Medulla oblongata (tissue), 1 donor: ENCODE data around the gene GSTT4.
"Not testable (repeated sequence)": the region's sequence is repeated elsewhere in the genome, so short reads cannot be mapped to it uniquely, and the experiment has no call there.

Source experiments
- DNase-seq: peaks from one replicate; pipeline ENCODE4 v3.0.0-alpha.2; 2015; ENCODE audit errors: extremely low spot score

The GSTT4 gene

DNA sequence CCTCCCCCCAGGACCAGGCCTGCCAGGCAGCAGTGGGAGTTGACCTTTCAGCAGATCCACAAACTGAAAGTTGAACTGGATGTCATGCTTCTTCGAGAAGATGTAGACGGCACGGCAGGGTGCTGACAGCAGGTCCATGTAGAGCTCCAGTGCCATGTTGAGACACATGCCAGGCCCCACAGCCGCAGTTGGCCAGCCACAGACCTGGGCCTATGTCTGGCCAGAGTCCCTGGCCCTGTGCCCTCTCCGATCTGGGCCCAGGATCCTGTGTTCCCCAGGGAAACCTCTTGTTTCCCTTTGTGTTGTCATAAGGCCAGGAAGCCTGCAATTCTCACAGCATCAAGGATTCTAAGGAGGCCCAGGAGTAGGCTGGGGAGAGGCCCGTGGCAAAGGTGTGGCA is at the start of gene GSTT4:
GSTT4 (minus strand) TSS at position 253 of the 400 bp plus-strand sequence; CDS start at position 156, 97 bp downstream.
- peak; percentile 26 for DNase-seq

DNA sequence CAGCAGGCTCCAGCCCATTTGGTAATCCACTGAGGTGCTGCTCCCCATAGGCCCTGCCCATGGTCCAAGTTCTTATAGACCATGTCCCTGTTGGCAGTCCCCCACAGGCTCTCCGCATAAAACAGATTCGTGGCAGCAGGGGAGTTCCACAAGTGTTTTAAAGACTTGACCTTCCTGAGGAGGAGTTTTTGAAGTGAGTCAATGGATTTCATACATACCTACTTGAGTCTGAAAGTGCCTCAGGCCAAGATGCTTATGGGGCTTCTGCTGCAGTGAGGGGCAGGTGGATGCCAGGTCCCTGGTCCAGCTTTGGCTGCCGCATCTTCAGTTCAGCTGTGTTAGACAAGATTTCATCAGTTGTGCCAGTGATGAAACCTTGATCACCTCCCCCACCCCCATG is 49.1 kb upstream of the GSTT4 start:
- no peak for DNase-seq

DNA sequence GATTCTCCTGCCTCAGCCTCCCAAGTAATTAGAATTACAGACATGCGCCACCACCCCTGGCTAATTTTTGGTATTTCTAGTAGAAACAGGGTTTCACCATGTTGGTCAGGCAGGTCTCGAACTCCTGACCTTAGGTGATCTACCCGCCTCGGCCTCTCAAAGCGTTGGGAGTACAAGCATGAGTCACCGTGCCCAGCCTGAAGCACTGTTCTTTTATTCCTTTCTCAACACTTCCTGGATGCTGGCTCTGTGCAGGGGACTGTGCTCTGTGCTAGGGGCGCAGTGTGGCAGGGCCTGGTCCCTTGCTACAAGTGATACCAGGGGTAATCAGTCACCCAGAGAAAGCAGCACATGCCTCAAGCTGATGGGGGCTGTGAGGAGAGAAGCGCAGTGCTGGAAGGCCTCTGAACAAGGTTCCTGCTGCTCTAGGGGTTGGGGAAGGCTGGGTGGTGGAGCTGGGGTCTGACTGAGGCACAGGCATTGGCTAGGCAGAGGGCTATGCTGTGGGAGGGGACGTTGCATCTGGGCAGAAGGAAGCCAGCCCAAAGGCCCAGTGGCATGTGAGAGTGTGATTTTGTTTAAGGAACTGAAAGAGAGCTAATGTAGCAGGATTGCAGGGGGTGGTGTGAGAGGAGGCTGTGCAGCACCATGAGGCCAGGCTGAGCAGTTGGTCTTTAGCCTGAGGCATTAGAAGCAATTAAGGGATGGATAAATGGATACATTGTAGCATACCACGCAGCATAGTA is 48.4 kb upstream of the GSTT4 start:
- no peak for DNase-seq

DNA sequence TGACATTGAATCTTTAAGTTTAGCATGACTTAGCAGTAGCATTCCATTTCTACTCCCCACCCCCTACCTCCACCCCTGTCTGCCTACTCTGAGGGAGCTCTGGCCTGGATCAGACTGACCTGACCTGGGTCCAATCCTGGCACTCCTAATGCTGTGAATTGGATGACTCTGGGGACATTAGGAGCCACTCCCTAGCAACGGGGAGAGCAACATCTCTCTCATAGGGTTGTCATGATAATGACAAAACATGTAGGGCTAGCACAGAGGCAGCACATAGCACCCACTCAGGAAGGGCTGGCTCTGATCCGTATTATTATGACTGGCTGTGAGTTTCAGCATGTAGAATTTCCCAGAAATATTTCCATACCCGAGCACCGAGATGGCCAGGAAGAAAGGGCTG is 46.3 kb upstream of the GSTT4 start:
- DNase-seq: no peak

DNA sequence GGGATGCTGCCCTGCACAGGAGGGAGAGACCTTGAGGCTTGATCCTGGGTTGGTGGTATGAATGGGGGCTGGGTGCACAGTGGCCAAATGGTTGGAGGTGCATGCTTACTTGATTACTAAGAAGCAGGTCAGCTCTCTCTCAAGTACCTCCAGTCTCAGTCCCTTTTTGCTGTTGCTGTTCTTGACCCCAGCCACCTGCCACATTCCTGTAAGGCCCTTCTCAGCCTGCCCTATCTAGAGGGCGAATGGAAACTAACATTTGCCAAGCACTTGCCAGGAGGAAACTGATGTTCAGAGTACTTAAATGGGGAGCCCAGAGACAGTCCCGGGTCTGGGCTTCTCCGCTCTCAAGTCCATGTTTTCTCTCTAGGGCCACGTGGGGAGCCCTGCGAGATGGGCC is 45.8 kb upstream of the GSTT4 start:
- no peak for DNase-seq

DNA sequence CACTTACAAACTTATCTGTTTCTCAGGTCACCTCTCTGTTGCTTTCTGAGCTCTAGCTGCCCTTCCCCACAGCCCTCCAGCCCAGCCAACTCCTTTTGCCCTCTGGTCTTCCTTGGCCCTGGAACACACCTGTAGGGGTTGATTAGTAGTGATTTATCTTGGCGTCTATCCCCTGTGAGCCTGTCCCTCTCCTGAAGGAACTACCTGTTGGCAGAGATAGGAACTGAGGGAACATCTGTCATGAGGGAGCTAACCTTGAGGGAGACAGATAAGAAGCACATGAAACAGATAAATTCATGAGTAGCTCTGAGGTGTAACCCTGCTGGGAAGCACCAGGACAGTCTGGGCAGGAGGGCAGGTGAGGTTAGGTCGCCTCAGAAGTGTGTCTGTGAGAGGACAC is 44.7 kb upstream of the GSTT4 start:
- no peak for DNase-seq

DNA sequence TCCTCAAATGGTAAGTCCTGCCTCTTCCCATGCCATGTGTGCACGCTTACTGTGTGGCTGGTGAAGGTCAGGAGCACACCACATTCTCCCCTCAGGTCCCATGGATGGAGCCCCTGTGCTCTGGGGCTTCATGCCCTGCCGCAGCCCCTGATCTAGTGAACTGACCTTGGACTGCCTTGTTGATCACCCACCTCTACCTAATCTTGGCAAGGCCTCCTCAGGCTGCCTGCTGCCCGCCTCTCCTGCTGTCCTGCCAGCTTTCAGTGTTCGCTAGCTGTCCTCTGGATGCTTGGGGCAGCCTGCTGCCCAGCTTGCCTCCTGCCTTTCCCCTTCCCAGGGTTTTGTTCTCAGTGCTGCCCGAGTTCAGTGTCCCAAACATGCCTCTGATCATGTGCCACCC is 44.0 kb upstream of the GSTT4 start:
- DNase-seq: no peak

DNA sequence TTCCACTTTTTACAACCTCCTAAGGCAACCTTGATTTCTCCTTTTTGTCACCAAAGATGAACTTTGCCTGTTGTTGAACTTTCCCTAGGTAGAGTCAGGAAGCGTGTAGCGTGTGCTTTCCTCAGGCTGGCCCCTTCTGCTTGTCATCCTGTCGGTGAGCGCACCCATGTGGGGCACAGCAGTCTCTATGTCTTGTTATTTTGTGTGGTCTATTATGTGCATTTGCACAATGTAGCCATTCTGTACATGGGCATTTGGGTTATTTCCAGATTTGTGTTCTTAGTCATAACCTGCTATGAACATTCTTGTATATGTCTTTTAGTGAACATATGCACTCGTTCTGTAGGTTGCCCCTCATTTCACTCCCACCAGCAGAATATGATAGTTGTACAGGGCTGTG is 40.8 kb upstream of the GSTT4 start:
- no peak for DNase-seq

DNA sequence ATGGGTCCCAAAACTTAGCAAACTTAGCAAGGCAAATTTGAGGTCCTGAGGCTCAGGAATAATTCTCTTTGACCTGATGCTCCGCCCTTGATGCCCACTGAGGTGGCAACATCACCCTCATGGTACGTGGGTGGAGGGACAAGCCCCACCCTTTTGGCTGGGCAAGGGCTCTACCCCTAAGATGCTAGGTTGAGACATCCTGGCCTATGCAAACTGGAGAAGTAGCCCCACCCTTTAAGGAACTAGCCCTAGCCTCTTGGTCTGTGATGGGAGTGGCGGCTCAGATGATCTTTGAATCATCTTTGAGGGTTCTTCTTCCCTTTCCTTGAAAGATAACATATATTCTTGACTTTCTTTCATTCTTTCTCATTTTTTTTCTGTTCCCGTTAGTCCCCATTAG is 38.7 kb upstream of the GSTT4 start:
- no peak for DNase-seq

DNA sequence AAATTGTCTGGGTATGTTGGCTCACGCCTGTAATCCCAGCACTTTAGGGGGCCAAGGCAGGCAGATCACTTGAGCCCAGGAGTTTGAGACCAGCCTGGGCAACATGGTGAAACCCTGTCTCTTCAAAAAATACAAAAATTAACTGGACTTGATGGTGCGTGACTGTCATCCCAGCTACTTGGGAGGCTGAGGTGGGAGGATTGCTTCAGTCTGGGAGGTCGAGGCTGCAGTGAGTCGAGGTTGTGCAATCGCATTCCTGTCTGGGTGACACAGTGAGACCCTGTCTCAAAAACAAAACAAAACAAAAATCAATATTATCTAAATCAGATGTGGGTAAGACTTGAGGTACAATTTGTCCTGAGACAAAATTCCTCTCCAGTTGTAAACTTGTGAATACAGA is 38.2 kb upstream of the GSTT4 start:
- not testable (repeated sequence) for DNase-seq

DNA sequence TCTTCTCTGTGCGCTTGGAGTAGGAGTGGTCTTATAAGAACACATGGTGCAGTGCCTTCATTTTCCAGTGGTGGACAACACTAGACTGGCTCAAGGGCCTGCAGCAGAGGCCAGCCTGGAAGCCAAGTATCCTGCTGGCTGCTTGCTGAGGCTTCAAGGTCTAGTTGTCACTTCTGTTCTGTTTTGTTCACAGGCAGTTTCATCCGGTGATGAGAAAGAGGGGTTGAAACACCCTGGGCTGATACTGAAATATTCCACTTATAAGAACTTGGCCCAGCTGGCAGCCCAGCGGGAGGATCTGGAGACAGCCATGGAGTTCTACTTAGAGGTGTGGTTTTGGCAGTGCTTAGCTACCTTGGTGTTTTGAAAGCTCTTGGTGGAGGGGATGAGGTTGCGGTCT is 35.7 kb upstream of the GSTT4 start:
- DNase-seq: no peak

DNA sequence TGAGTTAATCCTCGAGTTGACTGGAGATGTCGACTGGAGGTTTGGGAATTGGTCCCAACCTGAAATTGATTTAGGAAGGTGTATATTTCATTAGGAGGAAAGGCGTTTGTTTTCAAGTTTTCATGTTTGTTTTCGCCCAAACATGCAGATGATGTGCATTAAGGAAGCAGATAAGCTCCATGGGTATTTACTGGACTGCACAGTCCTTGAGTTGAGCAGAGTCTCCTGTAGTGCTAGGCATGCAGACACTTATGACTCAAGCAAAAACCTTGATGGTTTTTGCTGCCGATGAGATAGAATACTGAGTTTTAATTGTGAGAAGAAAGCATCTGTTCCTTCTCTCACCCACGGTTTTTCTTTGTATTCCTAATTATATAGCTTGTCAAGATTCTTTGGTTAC is 33.8 kb upstream of the GSTT4 start:
- no peak for DNase-seq

DNA sequence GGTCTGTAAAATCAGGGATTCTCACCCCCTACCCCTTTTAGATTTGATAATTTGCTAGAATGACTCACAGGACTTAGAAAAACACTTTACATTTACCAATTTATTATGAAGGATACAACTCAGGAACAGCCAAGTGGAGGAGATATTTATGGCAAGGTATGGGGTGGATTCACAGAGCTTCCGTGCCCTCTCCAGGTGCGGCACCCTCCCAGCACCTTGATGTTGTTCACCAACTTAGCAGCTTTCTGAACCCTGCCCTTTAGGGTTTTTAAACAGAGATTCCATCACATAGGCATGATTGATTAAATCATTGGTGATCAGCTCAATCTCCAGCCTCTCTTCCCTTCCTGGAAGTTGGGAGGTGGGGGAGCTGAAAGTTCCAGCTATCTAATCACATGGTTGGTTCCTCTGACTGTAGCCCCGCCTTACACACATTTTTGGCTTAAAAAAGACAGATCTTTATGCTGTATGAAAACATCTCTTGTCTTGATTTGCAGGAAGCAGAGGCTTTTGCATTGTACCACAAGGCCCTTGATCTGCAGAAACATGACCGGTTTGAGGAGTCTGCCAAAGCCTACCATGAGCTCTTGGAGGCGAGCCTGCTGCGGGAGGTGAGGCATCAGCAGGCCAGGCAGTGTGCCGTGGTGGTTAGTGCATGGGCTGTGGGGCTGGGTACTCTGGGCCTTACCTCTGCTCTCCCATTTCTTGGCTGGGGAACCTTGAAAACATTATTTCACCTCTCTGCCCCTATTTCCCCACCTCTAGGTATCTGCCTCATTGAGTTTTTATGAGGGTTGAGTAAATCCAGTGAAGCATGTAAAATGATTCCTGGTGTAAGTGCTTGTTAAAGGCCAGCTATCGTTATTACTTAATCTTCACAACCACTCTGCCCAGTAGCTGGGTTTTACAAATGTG is 32.9 kb upstream of the GSTT4 start:
- no peak for DNase-seq

DNA sequence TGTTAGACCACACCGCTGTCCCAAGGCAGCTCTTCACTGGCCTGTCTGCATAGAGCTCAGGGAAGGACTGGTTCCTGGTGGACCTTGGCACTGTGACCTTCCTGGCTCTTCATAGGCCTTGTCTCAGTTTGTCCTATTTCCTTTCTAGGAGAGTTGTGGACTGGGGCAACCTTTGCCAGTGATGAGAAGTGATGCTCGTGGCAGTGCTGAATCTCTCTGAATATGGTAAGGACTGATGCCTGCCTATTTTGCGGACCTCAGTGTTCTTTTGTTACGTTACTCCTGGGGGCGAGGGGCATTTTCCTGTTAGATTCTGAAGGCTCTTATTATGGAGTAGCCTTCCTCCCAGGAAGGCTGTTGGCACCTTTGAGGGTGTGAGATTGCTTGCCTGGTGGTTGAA is 30.0 kb upstream of the GSTT4 start:
- no peak for DNase-seq

DNA sequence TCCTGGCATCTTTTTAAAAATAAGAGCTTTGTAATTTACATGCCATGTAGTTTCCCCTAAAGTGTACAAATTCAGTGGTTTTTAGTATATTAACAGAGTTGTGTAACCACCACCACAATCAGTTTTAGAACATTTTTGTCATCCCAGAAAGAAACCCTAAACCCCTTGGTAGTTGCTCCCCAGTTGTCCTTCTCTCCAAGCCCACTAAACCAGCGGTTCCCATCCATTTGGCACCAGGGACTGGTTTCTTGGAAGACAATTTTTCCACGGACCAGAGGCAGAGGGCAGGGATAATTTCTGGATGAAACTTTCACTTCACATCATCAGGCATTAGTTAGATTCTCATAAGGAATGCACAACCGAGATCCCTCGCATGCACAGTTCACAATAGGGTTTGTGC is 28.5 kb upstream of the GSTT4 start:
- DNase-seq: no peak

DNA sequence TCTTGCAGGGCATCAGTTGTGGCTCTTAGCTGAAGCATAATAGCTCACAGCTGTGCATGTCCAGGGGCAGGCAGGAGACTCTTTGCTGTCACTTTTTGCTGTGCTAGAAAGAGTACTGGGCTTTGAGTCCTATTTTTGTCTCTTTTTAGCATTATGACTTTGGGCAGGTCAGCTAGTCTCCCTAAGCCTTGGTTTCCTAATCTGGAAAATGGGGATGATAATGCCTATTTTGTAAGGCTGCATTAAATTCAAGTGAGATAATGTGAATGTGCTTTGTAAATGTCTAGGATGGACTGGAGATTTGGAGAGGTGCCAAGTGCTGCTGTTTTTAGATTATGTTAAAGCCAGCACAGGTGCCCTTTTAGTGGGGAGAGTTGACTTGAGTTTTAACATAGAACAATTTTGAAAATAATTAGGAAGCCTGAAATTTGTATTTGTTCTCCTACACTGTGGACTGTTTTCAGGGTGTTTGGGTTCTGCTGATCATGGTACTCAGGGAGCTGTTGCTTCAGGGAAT is 25.0 kb upstream of the GSTT4 start:
- DNase-seq: no peak

DNA sequence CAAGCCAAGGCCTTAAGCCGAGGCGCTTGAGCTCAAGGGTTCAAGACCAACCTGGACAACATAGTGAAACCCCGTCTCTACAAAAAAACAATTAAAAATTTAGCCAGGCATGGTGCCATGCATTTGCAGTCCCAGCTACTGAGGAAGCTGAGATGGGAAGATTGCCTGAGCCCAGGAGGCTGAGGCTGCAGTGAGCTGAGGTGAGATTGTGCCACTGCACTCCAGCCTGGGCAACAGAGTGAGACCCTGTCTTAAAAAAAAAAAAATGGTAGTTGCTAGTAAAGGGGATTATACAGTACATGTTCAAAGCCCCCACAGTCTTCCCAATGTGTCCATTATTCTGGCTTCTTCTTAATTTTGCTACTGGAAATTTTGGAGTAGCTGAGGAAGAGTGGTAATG is 24.1 kb upstream of the GSTT4 start:
- DNase-seq: no peak

DNA sequence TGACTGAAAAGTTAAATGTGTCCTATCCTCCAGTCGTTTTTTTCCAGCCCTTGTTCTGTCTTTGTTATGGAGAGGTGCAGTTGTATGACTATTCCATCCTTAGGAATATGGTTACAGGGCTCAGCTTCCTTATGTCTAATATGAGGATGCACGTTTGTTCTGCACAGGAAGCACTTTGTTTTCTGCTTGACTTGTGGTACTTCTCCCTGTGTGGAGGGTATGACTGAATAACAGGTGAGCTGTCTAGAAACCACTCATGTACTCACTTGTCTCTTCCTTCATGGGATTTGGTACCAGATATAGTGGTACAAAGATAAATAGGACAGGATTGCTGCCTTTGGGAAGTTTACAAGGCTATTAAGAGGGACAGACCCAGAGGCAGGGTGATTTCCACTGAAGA is 23.3 kb upstream of the GSTT4 start:
- no peak for DNase-seq

DNA sequence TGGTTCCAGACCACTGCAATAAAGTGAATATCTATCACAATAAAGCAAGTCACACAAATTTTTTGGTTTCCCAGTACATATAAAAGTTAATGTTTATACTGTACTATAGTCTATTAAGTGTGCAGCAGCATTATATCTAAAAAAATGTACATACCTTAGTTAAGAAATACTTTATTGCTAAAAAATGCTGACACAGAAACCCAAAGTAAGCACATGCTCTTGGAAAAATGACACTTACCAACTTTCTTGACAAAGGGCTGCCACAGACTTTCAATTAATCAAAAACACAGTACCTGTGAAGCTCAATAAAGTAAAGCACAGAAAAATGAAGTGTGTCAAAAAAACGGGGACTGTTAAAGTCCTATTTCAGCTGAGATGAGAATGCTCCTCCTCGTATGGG is 22.7 kb upstream of the GSTT4 start:
- no peak for DNase-seq

DNA sequence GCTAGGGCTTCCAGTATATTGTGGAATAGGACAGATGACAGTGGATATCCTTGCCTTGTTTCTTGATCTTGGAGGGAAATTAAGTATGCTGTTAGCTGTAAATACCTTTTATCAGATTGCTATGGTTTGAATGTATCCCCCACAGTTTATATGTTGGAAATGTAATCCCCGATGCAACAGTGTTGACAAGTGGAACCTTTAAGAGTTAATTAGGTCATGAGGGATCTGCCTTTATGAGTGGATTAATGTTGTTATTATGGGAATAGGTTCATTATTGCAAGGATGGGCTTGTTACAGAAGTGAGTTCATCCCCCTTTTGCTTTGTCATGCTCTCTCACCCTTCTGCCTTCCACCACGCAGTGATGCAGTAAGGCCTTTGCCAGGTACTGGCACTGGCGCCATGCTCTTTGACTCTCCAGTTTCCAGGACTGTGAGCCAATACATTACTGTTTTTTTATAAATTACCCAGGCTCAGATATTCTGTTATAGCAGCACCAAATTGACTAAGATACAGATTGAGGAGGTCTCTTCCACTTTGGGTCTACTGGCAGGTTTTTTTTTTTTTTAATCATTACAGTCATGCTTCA is 22.2 kb upstream of the GSTT4 start:
- DNase-seq: no peak

DNA sequence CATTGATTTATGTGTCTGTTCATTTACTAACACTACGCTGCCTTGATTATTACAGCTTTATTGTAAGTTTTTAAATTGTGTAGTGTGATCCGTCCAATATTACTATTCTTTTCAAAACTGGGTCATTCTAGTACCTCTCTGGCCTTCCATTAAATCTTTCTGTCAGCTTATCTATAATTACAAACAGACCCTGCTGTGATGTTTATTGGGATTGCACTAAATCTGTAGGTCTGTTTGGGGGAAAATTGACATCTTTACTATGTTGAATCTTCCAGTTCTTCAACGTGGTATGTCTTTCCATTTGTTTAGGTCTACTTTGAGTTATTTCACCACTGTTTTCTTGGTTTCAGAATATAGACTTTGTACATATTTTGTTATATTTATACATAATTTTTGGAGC is 21.5 kb upstream of the GSTT4 start:
- no peak for DNase-seq

DNA sequence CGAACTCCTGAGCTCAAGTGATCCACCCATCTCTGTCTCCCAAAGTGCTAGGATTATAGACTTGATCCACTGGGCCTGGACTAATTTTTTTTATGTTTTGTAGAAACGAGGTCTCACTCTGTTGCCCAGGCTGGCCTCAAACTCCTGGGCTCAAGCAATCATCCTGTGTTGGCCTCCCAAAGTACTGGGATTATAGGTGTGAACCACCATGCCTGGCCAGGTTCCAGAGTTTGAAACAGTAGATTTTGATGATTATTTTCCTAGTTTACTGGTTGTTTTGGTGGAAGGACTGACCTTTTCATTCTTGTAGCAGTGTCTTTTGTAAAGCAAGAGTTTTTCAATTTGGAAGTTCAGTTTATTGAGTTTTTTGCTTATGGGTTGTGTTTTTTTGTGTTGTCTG is 20.8 kb upstream of the GSTT4 start:
- no peak for DNase-seq

DNA sequence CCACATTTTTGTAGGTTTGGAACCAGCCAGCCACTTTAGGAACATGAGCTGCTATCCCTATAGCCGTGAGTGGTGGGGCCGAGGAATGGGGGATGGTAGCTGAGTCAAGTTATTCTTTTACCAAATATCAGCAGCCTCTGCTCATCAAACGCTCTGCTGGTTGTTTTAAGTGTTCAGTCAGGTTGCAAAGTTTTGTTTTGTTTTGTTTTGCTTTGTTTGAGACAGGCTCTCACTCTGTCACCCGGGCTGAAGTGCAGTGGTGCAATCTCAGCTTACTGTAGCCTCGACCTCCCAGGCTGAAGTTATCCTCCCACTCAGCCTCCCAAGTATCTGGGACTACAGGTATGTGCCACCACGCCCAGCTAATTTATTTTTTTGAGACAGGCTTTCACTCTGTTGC is 20.2 kb upstream of the GSTT4 start:
- DNase-seq: no peak
